GM21529 (cell line): ENCODE results near the gene NES.

Experiments used
- ATAC-seq: cut with Tn5 transposase; IDR thresholded peaks from one replicate; pipeline ENCODE4 v1.9.1; 2021; ENCODE audit not compliant: unreplicated experiment

Gene NES

GRCh38 chr1:156663178-156663577 lies 14.0 kb downstream of the NES start:
- no peak for ATAC-seq

- no peak for ATAC-seq
These were observed 14.5 kb downstream of the NES start for GRCh38 chr1:156662800-156663055.

- no peak for ATAC-seq
These were observed 15.0 kb downstream of the NES start for GRCh38 chr1:156662005-156662799.

GRCh38 chr1:156660752-156661112 lies 16.5 kb downstream of the NES start:
- ATAC-seq, result no peak

GRCh38 chr1:156659988-156660751 lies 17.0 kb downstream of the NES start:
- ATAC-seq, result peak; percentile 53

GRCh38 chr1:156659661-156659987 lies 17.6 kb downstream of the NES start:
- no peak for ATAC-seq

- ATAC-seq, result no peak
These were observed 18.1 kb downstream of the NES start for GRCh38 chr1:156658945-156659574.

- no peak for ATAC-seq
These were observed 18.7 kb downstream of the NES start for GRCh38 chr1:156658496-156658895.

- no peak for ATAC-seq
These were observed 19.4 kb downstream of the NES start for GRCh38 chr1:156657741-156658319.

GRCh38 chr1:156656806-156657740 lies 20.1 kb downstream of the NES start:
- ATAC-seq, result no peak

GRCh38 chr1:156655904-156656516 lies 21.2 kb downstream of the NES start:
- ATAC-seq, result no peak

GRCh38 chr1:156655151-156655903 lies 21.9 kb downstream of the NES start:
- no peak for ATAC-seq

- ATAC-seq, result no peak
These were observed 22.5 kb downstream of the NES start for GRCh38 chr1:156654700-156655099.

GRCh38 chr1:156652992-156653355 lies 24.2 kb downstream of the NES start:
- no peak for ATAC-seq

- ATAC-seq, result no peak
These were observed 24.8 kb downstream of the NES start for GRCh38 chr1:156652131-156652991.

GRCh38 chr1:156648951-156649350 lies 28.3 kb downstream of the NES start:
- no peak for ATAC-seq

GRCh38 chr1:156648496-156648895 lies 28.7 kb downstream of the NES start:
- ATAC-seq, result no peak

GRCh38 chr1:156647351-156647750 lies 29.9 kb downstream of the NES start:
- no peak for ATAC-seq

GRCh38 chr1:156646738-156647211 lies 30.4 kb downstream of the NES start:
- no peak for ATAC-seq
